Osteoblast (primary cell): ENCODE measurements around the gene C7orf33. TPM values are rescaled to one million over a fixed set of nuclear protein-coding genes. Genes with fewer than 3 reads are reported as not detected.

ENCODE experiments used
- DNase-seq: peaks from one replicate; pipeline ENCODE4 v3.0.0; 2011; ENCODE audit warnings: low spot score, mixed read lengths; ENCODE audit not compliant: insufficient read length; ENCODE audit errors: missing footprints
- H2AFZ ChIP-seq: 2 replicates; pipeline ENCODE4 v1.6.0; 2011; ENCODE audit warnings: mild to moderate bottlenecking, low read length
- H3K27ac ChIP-seq: 2 replicates; pipeline ENCODE4 v1.5.1; 2011; ENCODE audit warnings: mild to moderate bottlenecking, low read depth, low read length, moderate library complexity
- H3K27me3 ChIP-seq: 2 replicates; pipeline ENCODE4 v1.6.0; 2012; ENCODE audit warnings: mild to moderate bottlenecking, control low read depth, inconsistent platforms, low read length, moderate library complexity; ENCODE audit not compliant: insufficient read depth
- H3K36me3 ChIP-seq: 2 replicates; pipeline ENCODE4 v1.5.1; 2011; ENCODE audit warnings: mild to moderate bottlenecking, low read length, control low read depth, moderate library complexity; ENCODE audit not compliant: insufficient read depth
- H3K4me1 ChIP-seq: 2 replicates; pipeline ENCODE4 v1.5.1; 2011; ENCODE audit warnings: mild to moderate bottlenecking, low read length, control low read depth, moderate library complexity; ENCODE audit not compliant: insufficient read depth
- H3K4me2 ChIP-seq: 2 replicates; pipeline ENCODE4 v1.6.0; 2011; ENCODE audit warnings: mild to moderate bottlenecking, low read length; ENCODE audit not compliant: insufficient read depth
- H3K4me3 ChIP-seq: fragments of 200-600 bp; sonication (generic); 3 replicates; pipeline ENCODE4 v1.5.1; 2012; ENCODE audit warnings: mild to moderate bottlenecking, low read length, inconsistent platforms; ENCODE audit not compliant: insufficient read depth
- H3K79me2 ChIP-seq: 2 replicates; pipeline ENCODE4 v1.6.0; 2012; ENCODE audit warnings: mild to moderate bottlenecking, low read length, control low read depth, inconsistent platforms; ENCODE audit not compliant: insufficient read depth
- H3K9me3 ChIP-seq: 2 replicates; pipeline ENCODE4 v1.5.1; 2011; ENCODE audit warnings: low read depth, low read length, control low read depth
- H4K20me1 ChIP-seq: 2 replicates; pipeline ENCODE4 v1.6.0; 2012; ENCODE audit warnings: mild to moderate bottlenecking, low read length, control low read depth; ENCODE audit not compliant: insufficient read depth
- CTCF ChIP-seq: IDR thresholded peaks from 2 replicates; pipeline ENCODE4 v1.5.1; 2011; ENCODE audit warnings: mild to moderate bottlenecking, low read depth, low read length, moderate library complexity; ENCODE audit errors: extremely low read depth
- total RNA-seq: library from RNA; depleted of rRNA; stranded (reverse); fragments of >200 nt; gene quantifications from 2 replicates; pipeline ENCODE4 v1.2.3, GENCODE V29; 2012

Gene C7orf33
- total RNA-seq, 1 donor = not detected

GRCh38 chr7:148585399-148585798 is 5.2 kb upstream of the C7orf33 start:
- no peaks in the 10 kb centered on the region for H3K9me3 ChIP-seq
- H3K4me1 ChIP-seq = no peaks in the 10 kb centered on the region
- no peaks in the 10 kb centered on the region for H3K36me3 ChIP-seq
- DNase-seq = no peak
- H3K27me3 ChIP-seq = peaks cover 25% of the 10 kb centered on the region
- no peak overlapping the region for H3K27ac ChIP-seq
- no peaks in the 10 kb centered on the region for H3K79me2 ChIP-seq
- TF ChIP-seq CTCF = no peak
- H4K20me1 ChIP-seq = no peaks in the 10 kb centered on the region
- no peak overlapping the region for H3K4me2 ChIP-seq
- H2AFZ ChIP-seq = no peak overlapping the region
- no peak overlapping the region for H3K4me3 ChIP-seq

GRCh38 chr7:148587076-148587475 is 3.5 kb upstream of the C7orf33 start:
- Histone ChIP-seq H3K27me3 (peaks cover 26% of the 10 kb centered on the region), H3K9me3 (no peaks in the 10 kb centered on the region), H3K4me1 (no peaks in the 10 kb centered on the region), H3K4me2 (no peak overlapping the region), H3K27ac (no peak overlapping the region), H2AFZ (no peak overlapping the region), H3K4me3 (no peak overlapping the region), H3K36me3 (no peaks in the 10 kb centered on the region), H4K20me1 (no peaks in the 10 kb centered on the region), H3K79me2 (no peaks in the 10 kb centered on the region)
- DNase-seq = no peak
- no peak for TF ChIP-seq CTCF

- H3K79me2 ChIP-seq = no peaks in the 10 kb centered on the region
- no peak overlapping the region for H3K27ac ChIP-seq
- H3K9me3 ChIP-seq = no peaks in the 10 kb centered on the region
Observed at GRCh38 chr7:148588168-148588567, 2.4 kb upstream of the C7orf33 start.

GRCh38 chr7:148588670-148589131 is 1.9 kb upstream of the C7orf33 start:
- Histone ChIP-seq H3K4me1 (no peaks in the 10 kb centered on the region), H3K27ac (no peak overlapping the region), H2AFZ (no peak overlapping the region), H3K27me3 (peaks cover 26% of the 10 kb centered on the region), H3K4me3 (no peak overlapping the region), H4K20me1 (no peaks in the 10 kb centered on the region), H3K36me3 (no peaks in the 10 kb centered on the region), H3K9me3 (no peaks in the 10 kb centered on the region), H3K4me2 (no peak overlapping the region), H3K79me2 (no peaks in the 10 kb centered on the region)
- TF ChIP-seq CTCF = no peak
- no peak for DNase-seq

More at GRCh38 chr7:148588168-148588567, 2.4 kb upstream of the C7orf33 start:
- H2AFZ ChIP-seq = no peak overlapping the region
- DNase-seq = no peak
- H3K4me2 ChIP-seq = no peak overlapping the region
- H3K4me3 ChIP-seq = no peak overlapping the region
- H3K27me3 ChIP-seq = peaks cover 26% of the 10 kb centered on the region
- H3K4me1 ChIP-seq = no peaks in the 10 kb centered on the region
- no peak for TF ChIP-seq CTCF
- H3K36me3 ChIP-seq = no peaks in the 10 kb centered on the region
- H4K20me1 ChIP-seq = no peaks in the 10 kb centered on the region
